Glutamatergic neuron (in vitro differentiated cells): Measurements from ENCODE around the gene ARL8B. TPM values are rescaled to one million over a fixed set of nuclear protein-coding genes. Genes with fewer than 3 reads are reported as not detected.
"Not testable (repeated sequence)": the region's sequence is repeated elsewhere in the genome, so short reads cannot be mapped to it uniquely, and the experiment has no call there.

Experiments
- DNase-seq: peaks from one replicate; pipeline ENCODE4 v3.0.0; 2022
- H3K27ac Mint-ChIP-seq: one replicate; pipeline ENCODE4 v1.8.0; 2020; ENCODE audit warnings: mild to moderate bottlenecking, mixed read lengths, inconsistent platforms; ENCODE audit not compliant: unreplicated experiment
- H3K27me3 Mint-ChIP-seq: one replicate; pipeline ENCODE4 v1.8.0; 2020; ENCODE audit warnings: mild to moderate bottlenecking, moderate library complexity, mixed read lengths, inconsistent platforms; ENCODE audit not compliant: unreplicated experiment
- H3K36me3 Mint-ChIP-seq: one replicate; pipeline ENCODE4 v1.8.0; 2020; ENCODE audit warnings: mild to moderate bottlenecking, mixed read lengths, inconsistent platforms; ENCODE audit not compliant: unreplicated experiment
- H3K4me1 Mint-ChIP-seq: one replicate; pipeline ENCODE4 v1.8.0; 2020; ENCODE audit warnings: mild to moderate bottlenecking, low read depth, mixed read lengths, inconsistent platforms; ENCODE audit not compliant: unreplicated experiment
- H3K4me3 Mint-ChIP-seq: one replicate; pipeline ENCODE4 v1.8.0; 2020; ENCODE audit warnings: mild to moderate bottlenecking, mixed read lengths, inconsistent platforms; ENCODE audit not compliant: unreplicated experiment
- H3K9me3 Mint-ChIP-seq: one replicate; pipeline ENCODE4 v1.8.0; 2020; ENCODE audit warnings: mild to moderate bottlenecking, moderate library complexity, mixed read lengths, inconsistent platforms; ENCODE audit not compliant: unreplicated experiment
- CTCF ChIP-seq: fragments of 200-600 bp; sonication (generic); IDR thresholded peaks from one replicate; pipeline ENCODE4 v1.5.0; 2021; ENCODE audit not compliant: partially characterized antibody, unreplicated experiment
- total RNA-seq: library from RNA; stranded (reverse); fragmentation: NEBNext Ultra II Directional; extraction: Animal tissue kit (Norgen Biotek cat#: 25700); gene quantifications from one replicate; pipeline ENCODE4 v1.2.1, GENCODE V29; 2021; ENCODE audit not compliant: unreplicated experiment

The ARL8B gene
- total RNA-seq, 1 donor from 2014 or later = 33.9 TPM

- no peak for DNase-seq
- Mint-ChIP-seq H3K9me3 (no peaks in the 10 kb centered on the region), H3K4me1 (no peaks in the 10 kb centered on the region), H3K4me3 (no peak overlapping the region), H3K27me3 (no peaks in the 10 kb centered on the region), H3K27ac (no peak overlapping the region), H3K36me3 (no peaks in the 10 kb centered on the region)
- no peak for TF ChIP-seq CTCF
Measured at GRCh38 chr3:5110337-5110736, 11.8 kb upstream of the ARL8B start.

- peaks cover 3% of the 10 kb centered on the region for H3K27me3 Mint-ChIP-seq
- H3K27ac Mint-ChIP-seq = no peak overlapping the region
- no peak for TF ChIP-seq CTCF
- H3K36me3 Mint-ChIP-seq = peaks cover 9% of the 10 kb centered on the region
- H3K9me3 Mint-ChIP-seq = no peaks in the 10 kb centered on the region
- H3K4me1 Mint-ChIP-seq = no peaks in the 10 kb centered on the region
- no peak for DNase-seq
- no peak overlapping the region for H3K4me3 Mint-ChIP-seq
Measured at GRCh38 chr3:5112043-5112442, 10.0 kb upstream of the ARL8B start.

- H3K36me3 Mint-ChIP-seq, H3K4me1 Mint-ChIP-seq, H3K27ac Mint-ChIP-seq, H3K27me3 Mint-ChIP-seq, DNase-seq, H3K9me3 Mint-ChIP-seq, H3K4me3 Mint-ChIP-seq: not testable (repeated sequence)
Measured at GRCh38 chr3:5113726-5114125, 8.4 kb upstream of the ARL8B start.

- peaks cover 3% of the 10 kb centered on the region for H3K27me3 Mint-ChIP-seq
- H3K36me3 Mint-ChIP-seq = peaks cover 9% of the 10 kb centered on the region
- no peak for DNase-seq
- no peak overlapping the region for H3K27ac Mint-ChIP-seq
- no peak overlapping the region for H3K4me3 Mint-ChIP-seq
- no peaks in the 10 kb centered on the region for H3K9me3 Mint-ChIP-seq
- no peaks in the 10 kb centered on the region for H3K4me1 Mint-ChIP-seq
- TF ChIP-seq CTCF = no peak
Measured at GRCh38 chr3:5115506-5116162, 6.5 kb upstream of the ARL8B start.

- Mint-ChIP-seq H3K27ac (no peak overlapping the region), H3K4me1 (no peaks in the 10 kb centered on the region), H3K36me3 (peaks cover 9% of the 10 kb centered on the region), H3K4me3 (no peak overlapping the region), H3K27me3 (peaks cover 3% of the 10 kb centered on the region), H3K9me3 (no peaks in the 10 kb centered on the region)
- no peak for TF ChIP-seq CTCF
- no peak for DNase-seq
Measured at GRCh38 chr3:5116538-5116937, 5.6 kb upstream of the ARL8B start.
